NCI-H1694 treated with DMSO at 0.1 percent for 48 hours (cell line): Measurements from ENCODE around the gene LUC7L2.
"Not testable (repeated sequence)": the region's sequence is repeated elsewhere in the genome, so short reads cannot be mapped to it uniquely, and the experiment has no call there.

Experiments
- DNase-seq: peaks from one replicate; lab custom pipeline; 2025; lab: John Stamatoyannopoulos, UW

The LUC7L2 gene

DNA sequence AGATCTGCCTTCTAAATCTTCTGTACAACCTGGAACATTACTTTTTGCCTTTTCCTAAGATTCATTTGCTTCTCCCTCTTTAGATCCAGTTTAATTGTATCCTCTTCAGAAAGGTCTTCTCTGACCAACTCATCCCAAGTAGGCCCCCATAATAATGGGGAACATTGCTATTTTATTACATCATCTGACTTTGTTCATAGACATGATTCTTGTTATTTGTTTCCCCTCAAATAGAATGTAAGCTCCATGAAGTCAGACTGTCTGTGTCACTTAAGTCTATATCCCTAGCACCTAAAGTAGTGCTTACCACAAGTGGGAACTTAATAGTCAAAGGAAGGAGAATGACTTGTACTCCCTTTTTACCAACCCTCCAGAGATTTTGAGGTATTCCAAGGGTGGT is 37.5 kb downstream of the LUC7L2 start:
- no peak for DNase-seq

DNA sequence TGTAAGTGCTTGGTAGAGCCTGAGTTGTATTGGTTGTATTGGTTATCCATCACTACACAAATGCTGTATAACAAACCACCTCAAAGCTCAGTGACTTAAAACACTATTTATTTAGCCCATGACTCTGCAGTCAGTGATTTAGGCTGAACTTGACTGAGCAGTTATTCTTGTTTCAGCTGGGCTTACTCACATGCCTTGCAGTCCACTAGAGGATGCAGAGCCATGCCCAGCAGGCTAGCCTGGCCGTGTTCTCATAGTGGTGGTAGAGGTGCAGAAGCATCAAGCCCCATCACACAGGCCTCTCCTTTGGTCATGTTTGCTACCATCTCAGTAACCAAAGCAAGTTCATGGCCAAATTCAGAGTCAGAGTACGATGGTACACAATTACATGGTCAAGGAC is 43.9 kb downstream of the LUC7L2 start:
- no peak for DNase-seq

DNA sequence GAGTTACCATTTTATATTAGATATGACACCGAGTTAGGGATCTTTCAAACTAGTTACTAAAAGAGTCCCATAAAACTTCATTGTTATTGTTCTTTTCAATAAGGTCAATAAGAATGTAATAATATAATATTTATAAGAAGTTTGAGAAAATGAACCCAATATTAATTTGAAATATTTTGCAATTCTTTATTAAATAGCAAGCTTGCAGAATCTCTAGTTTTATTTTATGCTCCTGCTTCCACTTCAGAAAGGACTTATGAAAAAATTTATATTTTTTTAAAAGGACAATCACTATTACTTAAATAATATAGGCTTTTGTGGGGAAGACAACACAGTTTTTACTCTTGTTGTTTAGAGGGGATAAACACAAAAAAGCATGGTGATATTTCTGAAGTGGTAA is 47.9 kb downstream of the LUC7L2 start:
- DNase-seq: no peak

DNA sequence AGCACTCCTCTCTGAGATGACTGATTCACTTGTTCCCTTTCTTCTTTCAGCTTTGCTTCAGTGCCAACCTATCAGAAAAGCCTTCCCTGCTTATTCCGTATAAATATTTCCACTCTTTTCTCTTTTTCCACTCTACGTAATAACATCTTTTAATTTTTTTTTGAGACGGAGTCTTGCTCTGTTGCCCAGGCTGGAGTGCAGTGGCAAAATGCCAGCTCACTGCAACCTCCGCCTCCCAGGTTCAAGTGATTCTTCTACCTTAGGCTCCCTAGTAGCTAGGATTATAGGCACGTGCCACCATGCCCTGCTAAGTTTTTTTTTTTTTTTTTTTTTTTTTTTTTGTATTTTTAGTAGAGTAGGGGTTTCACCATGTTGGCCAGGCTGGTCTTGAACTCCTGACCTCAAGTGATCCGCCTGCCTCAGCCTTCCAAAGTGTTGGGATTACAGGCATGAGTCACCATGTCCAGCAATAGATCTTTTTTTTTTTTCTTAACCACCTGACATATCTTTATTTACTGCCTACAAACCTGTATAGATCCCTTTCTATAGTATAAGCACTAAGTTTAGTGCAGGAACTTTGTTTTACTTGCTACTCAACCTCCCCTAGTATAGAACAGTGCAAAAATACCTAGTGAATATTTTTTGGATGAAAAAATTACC is 55.2 kb downstream of the LUC7L2 start:
- DNase-seq: not testable (repeated sequence)

DNA sequence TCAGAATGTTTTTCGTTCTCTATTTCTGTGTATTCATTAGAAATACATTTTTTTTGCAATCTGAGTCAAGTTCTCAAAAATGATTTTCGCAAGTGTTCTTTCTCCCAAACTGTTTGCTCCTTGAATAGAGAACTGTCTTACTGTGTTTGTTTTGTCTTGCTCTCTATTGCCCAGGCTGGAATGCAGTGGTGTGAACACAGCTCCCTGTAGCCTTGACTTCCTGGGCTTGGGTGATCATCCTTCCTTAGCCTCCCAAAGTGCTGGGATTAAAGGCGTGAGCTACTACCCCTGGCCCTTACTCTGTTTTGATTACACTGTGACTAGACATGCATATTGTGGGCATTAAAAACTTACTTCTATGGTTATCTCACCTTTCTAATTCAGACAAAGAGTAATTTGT is 56.7 kb downstream of the LUC7L2 start:
- DNase-seq: no peak

DNA sequence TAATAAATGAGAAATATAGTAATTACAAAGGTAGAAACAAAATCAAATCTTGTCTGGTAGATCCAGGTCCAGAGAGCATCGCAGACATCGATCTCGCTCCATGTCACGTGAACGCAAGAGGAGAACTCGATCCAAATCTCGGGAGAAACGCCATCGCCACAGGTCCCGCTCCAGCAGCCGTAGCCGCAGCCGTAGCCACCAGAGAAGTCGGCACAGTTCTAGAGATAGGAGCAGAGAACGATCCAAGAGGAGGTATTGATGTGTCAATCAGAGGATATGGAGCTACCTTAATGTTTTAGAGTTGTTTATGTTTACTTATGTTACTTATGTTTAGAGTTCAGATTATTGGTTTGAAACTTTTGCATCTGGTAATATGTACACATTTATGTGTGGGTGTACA is 57.8 kb downstream of the LUC7L2 start:
- no peak for DNase-seq

DNA sequence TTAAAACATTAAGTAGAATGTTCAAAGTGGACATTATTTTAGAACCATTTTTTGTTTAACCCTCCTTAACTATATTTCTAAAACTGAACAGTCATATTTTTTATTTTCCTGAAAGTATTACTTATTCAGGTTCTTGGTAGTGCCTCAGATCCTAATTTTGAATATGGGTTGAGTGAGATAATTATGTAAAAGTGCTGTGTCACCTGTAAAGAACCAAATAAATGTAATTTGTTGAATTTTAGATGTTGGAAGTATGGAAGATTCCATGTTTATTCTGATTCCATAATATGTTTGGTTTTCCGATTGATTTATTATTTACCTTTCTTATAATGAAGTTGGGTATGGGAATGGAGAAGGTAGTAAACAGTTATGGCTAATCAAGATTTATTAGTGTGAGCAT is 61.4 kb downstream of the LUC7L2 start:
- no peak for DNase-seq

DNA sequence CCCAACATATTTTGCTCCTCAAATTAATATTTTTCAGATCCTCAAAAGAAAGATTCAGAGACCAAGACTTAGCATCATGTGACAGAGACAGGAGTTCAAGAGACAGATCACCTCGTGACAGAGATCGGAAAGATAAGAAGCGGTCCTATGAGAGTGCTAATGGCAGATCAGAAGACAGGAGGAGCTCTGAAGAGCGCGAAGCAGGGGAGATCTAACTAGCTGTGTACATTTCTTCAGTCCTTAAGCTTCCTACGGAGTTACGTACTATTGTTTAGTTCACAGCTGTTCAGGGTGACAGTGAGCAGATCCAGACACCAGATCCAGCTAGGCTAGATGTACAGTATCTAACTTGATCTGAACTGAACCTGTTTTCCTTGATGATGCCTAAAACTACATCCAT is 62.4 kb downstream of the LUC7L2 start:
- DNase-seq: no peak

DNA sequence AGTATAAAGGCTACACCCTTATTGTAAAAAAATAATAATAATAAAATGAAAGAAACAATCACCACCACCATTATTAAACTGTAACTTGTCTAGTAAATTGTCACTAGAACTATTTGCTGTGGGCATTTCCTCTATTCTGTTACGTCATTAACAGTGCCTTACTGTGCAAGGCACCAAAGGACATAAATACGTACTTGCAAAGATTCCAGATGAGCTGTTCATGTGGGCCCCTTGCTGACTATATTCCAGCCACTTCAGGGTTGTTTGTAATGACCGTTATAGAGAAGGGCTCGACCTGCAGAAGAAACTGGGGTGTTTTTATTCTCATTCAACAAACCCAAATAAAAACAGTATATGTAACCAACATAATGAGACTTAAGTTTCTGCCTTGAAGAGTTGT is 63.4 kb downstream of the LUC7L2 start:
- DNase-seq: no peak

DNA sequence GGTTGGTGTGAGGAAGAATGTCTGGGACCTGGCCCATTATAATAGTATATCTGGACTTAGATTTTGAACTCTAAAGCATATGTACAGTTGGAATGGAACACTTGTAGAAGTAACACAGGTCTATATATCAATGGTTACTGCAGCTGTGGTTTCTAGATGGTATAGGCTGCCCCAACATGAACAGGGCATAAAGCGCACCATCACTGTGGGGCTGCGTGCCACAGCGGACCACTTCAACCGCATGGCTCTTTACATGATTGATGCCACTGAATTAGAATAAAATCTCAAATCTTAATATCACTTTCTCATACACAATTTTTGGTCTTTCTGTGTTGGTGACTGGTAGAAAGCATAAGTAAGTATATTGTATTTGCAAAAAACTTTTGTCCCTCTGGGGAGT is 64.3 kb downstream of the LUC7L2 start:
- DNase-seq: no peak

DNA sequence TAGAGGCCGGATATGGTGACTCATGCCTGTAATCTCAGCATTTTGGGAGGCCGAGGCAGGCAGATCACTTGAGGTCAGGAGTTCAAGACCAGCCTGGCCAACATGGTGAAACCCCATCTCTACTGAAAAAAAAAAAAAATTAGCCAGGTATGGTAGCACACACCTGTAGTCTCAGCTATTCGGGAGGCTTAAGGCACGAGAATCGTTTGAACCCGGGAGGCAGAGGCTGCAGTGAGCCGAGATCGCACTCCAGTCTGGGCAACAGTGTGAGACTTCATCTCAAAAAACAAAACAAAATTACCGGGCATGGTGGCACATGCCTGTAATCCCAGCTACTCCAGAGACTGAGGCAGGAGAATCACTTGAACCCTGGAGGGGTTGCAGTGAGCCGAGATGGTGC is 66.0 kb downstream of the LUC7L2 start:
- not testable (repeated sequence) for DNase-seq

DNA sequence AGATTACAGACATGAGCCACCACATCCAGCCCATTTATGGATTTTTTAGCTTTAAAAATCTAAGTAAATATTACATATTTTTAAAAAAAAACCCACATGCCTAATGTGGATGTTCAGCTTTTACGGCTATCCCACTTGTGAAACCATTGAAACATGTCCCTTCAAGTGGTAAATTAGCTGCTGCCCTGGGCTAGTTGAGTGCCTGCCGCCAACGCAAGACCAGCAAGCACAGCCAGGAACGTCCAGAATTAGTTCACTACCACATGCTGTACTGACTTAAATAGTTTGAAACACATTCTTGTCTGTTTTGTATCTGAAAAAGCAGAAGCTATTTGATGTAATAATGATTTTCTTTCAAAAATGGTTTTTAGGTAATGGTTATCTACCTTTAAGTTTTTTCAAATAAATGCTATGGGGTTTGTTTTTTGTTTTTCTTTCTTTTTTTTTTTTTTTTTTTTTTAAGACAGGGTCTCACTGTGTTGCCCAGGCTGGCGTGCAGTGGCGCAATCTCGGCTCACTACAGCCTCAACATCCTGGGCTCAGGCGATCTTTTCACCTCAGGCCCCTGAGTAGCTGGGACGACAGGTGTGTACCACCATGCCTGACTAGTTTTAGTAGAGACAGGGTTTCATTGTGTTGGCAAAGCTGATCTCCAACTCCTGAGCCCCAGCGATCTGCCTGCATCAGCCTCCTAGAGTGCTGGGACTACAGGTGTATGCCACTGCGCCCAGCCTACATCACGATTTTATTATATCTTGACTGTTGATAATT is 66.7 kb downstream of the LUC7L2 start:
- no peak for DNase-seq

DNA sequence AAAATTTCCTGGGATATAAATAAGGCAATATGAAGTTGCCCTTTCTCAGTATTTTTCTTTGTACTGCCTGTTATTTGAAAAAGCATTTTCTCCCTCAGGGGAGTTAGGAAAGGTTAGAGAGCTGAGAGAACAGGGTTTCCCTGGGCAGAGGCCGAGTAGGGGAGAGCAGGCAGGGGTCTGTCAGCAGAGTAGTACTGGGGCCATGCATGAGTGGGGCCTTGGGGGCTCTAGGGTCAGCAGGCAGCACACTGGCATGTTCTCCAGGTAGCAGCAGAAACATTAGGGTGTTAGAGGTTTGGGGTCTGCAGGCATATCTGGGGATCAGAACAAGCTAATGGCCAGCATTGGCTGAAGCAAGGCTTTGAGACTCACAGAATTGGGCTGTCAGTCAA is 67.3 kb downstream of the LUC7L2 start:
- DNase-seq: no peak

DNA sequence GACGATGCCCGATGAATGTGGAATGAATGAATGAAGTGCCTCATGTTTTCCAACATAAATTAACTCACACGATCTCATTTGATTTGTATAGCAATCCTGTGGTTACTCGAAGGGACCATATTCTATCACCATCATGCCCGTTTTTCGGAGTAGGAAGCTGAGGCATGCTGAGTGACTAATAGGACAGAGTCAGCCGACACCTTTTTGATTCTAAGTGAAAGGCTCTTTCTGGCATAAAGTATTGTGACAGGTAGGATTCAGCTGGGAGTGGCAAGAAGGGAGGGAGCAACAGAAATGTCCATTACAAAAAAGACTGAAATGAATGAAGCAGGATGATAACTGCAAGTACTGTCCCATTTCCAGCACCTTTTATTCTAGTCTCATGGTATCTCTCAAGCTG is 68.1 kb downstream of the LUC7L2 start:
- DNase-seq: no peak

DNA sequence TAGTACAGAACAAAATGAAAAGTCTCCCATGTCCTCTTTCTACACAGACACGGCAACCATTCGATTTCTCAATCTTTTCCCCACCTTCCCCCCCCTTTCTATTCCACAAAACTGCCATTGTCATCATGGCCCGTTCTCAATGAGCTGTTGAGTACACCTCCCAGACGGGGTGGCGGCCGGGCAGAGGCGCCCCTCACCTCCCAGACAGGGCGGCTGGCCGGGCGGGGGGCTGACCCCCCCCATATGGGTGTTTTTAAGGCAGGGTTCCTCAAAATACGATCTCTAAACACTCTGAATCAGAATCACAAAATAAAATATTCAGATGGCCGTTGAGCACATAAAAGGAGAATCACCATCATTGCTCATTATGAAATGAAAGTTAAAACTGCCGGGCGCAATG is 70.0 kb downstream of the LUC7L2 start:
- not testable (repeated sequence) for DNase-seq

DNA sequence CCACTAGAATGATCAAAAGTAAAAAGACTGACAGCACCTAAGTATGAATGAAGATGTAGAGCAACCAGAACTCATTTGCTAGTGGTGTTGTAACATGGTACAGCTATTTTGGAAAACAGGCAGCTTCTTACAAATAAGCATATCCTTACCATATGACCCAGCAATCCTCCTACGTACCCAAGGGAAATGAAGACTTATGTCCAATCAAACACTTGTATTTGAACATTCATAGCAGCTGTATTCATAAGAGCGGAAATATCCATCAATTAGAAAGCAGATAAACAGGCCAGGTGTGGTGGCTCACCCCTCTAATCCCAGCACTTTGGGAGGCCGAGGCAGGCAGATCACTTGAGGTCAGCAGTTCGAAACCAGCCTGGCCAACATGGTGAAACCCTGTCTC is 70.7 kb downstream of the LUC7L2 start:
- DNase-seq: no peak

DNA sequence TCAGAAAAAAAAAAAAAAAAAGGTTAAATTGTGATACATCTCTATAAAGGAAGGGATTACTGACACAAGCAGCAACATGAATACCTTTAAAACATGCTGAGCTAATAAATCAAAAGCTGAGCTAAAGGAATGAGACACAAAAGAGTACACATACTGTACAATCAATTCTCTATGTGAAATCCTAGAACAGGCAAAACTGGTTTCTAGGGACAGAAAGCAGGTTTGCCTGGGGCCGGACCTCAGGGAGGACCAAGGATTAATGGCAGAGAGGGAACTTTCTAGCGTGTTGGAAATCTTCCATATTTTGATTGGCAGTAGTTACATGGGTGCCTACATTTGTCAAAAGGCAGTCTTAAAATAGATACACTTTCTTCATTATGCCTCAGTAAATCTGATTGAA is 71.3 kb downstream of the LUC7L2 start:
- no peak for DNase-seq

DNA sequence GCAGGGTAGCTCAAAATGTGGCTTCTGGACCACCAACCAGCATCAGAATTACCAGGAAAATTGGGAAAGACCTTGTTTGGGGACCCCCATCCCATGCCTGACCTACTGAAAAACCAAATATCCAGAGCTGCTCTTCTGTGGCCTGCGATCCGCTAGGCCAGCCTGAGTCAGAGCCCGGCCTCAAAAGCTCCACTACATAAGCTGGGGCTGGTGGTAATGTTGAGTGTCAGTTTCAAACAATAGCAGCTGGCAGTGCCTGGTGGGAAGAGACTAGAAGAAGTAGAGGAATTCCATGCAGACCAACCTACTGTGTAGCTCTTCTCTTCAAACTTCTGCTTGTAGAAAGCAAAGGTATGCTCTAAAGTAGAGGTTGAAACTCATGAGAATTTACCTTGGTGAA is 71.8 kb downstream of the LUC7L2 start:
- DNase-seq: no peak

DNA sequence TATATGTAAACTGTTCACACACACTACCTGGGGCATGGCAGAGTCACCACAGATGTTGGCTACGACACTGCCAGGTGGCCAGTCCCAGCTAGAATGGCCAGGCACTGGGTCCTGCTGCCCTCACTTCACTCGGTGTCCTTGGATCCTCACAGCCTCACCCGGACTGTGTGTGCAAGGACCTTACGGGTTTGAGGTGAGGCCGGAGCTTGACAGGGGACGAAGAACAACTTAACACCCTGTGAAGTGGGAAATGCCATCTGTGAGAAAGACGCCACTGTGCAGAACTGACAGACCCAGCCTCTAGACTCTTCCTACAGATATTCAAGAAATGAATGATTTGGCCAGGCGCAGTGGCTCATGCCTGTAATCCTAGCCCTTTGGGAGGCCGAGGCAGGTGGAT is 77.1 kb downstream of the LUC7L2 start:
- DNase-seq: no peak

DNA sequence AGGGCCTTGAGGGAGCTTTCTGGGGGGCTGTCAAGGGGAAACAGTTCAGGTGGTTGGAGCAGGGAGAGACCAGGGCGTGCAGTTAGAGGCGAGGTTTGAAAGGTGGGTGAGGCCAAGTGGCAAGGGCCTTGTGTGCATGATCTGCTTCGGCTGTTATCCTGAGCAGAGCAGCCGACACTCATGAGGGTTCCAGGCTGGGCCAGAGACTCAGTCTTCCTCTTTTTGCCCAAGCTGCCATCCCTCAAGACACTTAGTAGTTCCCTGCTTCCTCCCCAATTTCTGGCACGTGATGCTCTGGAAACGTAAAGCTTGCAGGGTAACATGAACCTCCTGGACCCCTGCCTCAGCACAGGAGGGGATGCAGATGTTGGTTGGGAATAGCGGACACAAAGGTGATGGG is 79.7 kb downstream of the LUC7L2 start:
- DNase-seq: no peak

DNA sequence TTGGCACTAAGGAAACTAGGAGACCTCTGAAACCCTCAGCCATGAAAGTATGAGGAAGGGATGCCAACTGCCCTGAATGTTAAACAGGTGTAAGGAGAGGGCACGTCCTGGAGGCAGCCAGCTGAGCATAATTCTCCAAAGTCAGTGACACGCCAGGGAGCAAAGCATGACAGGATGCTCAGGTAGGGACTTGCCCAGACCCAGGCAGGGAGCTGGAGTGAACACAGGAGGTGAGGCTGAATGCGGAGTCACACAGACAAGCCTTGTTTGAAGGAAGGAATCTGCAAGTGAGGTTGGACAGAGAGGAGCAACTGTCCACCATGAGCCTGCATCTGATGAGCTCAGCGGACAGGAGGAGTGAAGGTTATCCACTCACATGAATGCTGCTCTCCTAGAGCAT is 82.3 kb downstream of the LUC7L2 start:
- DNase-seq: no peak

DNA sequence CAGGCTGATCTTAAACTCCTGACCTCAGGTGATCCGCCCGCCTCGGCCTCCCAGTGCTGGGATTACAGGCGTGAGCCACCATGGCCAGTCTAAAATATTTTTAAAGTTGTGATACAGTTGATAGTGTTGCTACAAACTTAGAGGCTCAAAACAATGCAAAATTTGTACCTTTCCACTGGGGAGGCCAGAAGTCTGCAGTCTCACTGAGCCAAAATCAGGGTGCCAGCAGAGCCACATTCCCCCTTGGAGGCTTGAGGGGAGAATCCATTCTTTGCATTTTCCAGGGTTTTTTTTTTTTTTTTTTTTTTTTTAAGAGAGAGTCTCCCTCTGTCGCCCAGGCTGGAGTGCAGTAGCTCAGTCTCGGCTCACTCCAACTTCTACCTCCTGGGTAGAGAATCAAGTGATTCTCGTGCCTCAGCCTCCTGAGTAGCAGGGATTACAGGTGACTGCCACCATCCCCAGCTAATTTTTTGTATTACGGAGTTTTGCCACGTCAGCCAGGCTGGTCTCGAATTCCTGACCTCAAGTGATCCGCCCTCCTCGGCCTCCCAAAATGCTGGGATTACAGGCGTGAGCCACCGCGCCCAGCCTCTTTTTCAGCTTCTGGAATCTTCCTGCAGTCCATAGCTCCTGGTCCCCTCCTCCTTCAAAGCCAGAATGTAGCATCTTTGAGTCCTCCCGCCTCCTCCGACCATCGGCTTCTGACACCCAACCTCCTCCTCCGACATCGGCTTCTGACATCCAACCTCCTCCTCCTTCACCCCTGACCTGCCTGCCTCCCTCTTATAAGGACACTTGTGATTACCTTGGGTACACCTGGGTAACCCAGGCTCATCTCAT is 86.6 kb downstream of the LUC7L2 start:
- no peak for DNase-seq

DNA sequence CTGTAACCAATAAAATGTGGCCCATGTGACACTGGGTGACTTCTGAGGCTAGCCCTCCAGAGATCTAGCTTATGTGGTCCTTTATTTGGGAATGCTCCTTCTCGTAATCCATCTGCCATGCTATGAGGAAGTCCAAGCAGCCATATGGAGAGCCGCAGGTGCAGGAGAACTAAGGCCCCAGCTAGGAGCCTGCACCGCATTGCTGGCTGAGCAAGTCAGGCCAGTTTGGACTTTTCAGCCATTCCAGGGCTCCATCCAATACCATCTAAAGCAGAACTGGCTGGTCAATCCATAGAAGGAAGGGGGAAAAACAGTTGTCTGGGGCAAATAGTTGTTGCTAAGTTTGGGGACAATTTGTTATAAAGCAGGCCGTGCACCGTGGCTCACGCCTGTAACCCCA is 91.2 kb downstream of the LUC7L2 start:
- no peak for DNase-seq
